22Rv1 (cell line): ENCODE measurements around the gene NIPA2.

Source experiments
- H3K27ac ChIP-seq: fragments of 450-650 bp; 2 replicates; pipeline ENCODE4 v1.5.1; 2017
- ZFX ChIP-seq: fragments of 450-650 bp; IDR thresholded peaks from 2 replicates; pipeline ENCODE4 v1.6.1; 2017; ENCODE audit warnings: antibody characterized with exemption, borderline replicate concordance
- TF ChIP-seq, protein P1 (sequence below): fragments of 450-650 bp; IDR thresholded peaks from 2 replicates; pipeline ENCODE4 v1.5.1; 2017; ENCODE audit warnings: mild to moderate bottlenecking

NIPA2 gene

DNA sequence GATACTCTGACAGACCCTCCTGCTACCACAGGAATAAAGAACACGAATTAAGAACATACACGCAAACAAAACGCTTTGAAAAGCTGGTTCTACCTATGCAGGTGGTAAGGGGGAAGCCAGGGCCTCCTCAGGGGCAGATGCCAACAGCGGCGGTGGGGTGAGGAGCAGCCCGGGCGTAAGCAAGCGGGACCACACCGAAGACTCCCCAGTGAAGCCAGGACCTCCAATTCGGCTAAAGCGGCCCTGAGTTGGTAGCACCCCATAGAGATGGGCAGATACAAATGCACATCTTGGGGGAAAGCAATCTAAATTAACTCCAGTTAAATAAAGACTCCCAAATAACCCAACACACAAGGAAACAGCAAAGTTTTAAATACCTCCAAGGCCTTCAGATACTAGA lies 32.4 kb downstream of the NIPA2 start:
- TF ChIP-seq ZFX: no peak
- H3K27ac ChIP-seq: no peak overlapping the region

DNA sequence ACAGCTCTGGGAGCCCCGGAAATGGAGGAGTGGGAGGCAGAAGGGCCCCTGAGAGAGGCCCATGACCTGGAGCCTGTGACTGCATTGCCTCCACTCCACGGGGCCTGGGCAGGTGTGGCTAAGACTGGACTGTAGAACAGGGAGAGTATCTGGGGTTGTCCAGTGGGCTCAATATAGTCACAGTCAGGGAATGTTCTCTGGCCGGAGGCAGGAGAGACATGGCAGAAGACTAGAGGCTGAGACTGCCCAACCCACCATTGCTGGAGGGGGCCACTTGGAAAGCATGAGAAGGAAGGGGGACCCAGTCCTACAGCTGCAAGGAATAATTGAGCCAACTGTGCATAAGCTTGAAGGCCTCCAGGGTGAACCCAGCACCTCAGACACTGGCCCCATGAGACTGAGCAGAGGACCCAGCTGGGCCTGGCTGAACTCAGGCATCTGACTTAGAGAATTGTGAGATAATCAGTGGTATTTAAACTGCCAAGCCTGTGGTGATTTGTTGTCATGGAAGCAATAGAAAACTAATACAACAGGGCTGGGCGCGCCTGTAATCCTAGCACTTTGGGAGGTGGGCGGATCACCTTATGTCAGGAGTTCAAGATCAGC lies 33.1 kb downstream of the NIPA2 start:
- no peak for TF ChIP-seq ZFX
- TF ChIP-seq, protein P1, sequence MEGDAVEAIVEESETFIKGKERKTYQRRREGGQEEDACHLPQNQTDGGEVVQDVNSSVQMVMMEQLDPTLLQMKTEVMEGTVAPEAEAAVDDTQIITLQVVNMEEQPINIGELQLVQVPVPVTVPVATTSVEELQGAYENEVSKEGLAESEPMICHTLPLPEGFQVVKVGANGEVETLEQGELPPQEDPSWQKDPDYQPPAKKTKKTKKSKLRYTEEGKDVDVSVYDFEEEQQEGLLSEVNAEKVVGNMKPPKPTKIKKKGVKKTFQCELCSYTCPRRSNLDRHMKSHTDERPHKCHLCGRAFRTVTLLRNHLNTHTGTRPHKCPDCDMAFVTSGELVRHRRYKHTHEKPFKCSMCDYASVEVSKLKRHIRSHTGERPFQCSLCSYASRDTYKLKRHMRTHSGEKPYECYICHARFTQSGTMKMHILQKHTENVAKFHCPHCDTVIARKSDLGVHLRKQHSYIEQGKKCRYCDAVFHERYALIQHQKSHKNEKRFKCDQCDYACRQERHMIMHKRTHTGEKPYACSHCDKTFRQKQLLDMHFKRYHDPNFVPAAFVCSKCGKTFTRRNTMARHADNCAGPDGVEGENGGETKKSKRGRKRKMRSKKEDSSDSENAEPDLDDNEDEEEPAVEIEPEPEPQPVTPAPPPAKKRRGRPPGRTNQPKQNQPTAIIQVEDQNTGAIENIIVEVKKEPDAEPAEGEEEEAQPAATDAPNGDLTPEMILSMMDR: no peak
- no peak overlapping the region for H3K27ac ChIP-seq

DNA sequence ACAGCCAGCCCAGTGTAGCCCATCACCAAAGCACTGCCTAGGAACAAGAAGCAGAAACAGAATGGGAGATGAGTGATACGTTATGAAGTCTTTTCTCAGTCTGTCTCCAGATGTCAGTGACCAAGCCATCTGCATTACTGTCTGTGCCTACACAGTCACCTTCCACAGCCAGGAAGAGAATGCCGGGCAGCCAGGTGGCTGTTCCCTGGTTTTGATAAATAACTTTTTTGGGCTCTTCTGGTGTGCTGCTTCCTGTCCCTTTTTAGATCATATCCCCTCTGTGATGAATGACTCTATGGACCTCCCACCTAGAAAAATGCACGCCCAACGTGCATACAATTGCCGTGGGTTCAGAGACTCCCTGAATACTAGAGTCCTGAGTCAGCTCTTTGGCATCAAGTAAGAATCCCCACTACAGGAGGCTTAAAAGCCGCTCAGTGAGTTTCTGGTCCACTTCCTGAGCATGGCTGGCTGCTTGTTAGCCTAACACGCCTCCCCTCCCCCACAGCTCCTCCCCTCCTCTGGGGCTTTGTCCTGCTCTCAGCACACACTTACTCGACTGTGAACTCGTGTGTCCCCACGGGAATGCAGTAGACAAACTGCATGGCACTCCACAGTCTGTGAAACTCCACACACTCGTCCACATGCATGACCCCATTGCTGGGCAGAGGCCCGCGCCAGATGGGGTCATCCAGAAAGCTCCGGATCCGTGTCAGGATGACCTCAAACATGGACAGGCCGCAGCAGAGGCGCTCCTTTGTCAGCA lies 34.7 kb downstream of the NIPA2 start:
- TF ChIP-seq, protein P1: no peak
- TF ChIP-seq ZFX: no peak
- H3K27ac ChIP-seq: no peak overlapping the region

DNA sequence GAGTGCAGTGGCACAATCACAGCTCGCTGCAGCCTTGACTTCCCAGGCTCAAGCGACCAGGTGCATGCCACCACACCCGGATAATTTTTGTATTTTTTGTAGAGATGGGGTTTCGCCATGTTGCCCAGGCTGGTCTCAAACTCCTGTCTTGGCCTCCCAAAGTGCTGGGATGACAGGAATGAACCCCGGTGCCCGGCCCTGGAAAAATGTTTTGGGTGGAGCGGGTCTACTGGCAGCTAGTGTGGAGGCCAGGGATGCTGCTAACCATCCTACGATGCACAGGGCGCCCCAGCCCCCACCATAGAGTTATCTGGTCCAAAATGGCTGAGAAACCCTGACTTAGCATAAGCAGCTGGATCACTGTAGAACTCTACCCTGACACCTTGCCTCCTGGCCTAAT lies 35.4 kb downstream of the NIPA2 start:
- TF ChIP-seq, protein P1: no peak

DNA sequence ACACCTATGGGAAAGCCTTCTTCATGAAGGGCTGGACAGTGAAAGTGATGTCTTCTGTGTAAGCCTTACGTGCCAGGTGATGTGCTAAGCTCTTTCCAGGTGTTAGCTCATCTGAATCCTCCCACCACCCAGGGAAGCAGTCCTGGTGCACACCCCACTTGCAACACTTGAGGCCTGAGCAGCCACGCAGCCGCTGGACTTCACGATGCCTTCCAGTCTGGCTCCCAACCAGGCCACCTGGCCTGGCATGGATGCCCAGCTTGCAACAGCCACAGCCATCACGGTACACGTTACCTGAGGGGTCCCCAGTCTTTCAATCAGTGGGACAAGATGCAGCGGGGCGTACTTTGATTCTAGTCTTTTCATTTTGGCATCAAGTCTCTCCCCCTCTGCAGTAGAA lies 35.8 kb downstream of the NIPA2 start:
- no peak overlapping the region for H3K27ac ChIP-seq
- TF ChIP-seq ZFX: no peak
- TF ChIP-seq, protein P1: no peak

More for the DNA sequence above, 35.4 kb downstream of the NIPA2 start:
- no peak overlapping the region for H3K27ac ChIP-seq

DNA sequence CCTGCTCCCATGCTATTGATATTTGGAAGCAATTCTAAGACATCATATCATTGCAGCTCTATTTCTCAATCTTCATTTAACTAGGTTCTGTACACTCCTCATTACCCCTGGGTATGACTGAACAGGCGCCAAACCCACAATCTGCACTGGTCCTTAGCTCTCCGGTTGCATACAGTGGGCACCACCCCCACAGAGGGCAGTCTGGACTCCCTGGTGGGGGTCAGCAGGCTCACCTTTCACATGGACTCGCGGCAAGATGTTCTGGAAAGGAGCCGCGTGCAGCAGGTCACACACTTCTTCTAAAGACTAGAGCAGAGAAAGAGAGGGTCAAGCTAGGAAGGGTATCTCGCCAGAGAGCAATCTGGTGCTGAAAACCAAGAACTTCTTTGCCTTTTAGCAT lies 36.5 kb downstream of the NIPA2 start:
- no peak overlapping the region for H3K27ac ChIP-seq

DNA sequence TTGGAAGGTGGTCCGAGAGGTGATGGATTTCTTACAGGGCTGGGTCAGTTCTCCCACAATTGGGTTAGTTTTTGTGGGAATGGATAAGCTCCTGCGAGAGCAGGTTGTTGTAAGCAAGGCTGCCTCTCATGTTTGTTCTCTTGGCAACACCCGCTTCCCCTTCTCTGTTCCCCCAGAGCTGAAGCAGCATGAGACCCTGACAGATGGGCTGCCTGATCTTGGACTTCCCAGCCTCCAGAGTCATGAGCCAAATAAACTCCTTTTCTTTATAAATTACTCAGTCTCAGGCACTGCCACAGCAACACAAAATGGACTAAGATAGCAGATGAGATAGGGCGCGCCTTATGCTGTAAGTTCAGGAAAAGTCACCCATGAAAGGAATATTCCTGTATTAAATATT lies 38.7 kb downstream of the NIPA2 start:
- no peak for TF ChIP-seq ZFX
- TF ChIP-seq, protein P1: no peak
- no peak overlapping the region for H3K27ac ChIP-seq

More for the DNA sequence above, 36.5 kb downstream of the NIPA2 start:
- no peak for TF ChIP-seq ZFX
- TF ChIP-seq, protein P1: no peak
